ENCODE results near the gene RARRES1. TPM values are rescaled to one million over a fixed set of nuclear protein-coding genes. Genes with fewer than 3 reads are reported as not detected.

RARRES1 gene
- total RNA-seq, 1 donor from 2014 or later = 1.7 TPM

DNA sequence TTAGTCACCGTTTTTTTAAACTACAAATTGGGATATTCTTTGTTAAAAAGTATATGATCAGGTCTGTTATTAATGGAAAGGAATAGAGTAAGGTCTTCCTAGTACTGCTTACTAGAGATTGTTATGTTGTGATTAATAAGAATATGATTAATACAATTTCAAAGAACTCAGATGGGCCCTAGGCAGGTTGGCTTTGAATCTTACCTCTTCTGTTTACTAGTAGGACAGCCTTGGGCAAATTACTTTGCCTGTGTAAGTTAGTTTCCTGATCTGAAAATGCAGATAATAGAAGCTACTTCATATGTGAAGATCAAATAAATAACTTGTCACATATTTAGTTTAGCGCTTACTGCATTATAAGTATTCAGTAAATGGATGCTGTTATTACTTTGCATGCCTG is 81.1 kb downstream of the RARRES1 start:
- DNase-seq = no peak
- no peak overlapping the region for H3K27ac Mint-ChIP-seq (ENCODE audit: unreplicated experiment)
- no peaks in the 10 kb centered on the region for H3K9me3 Mint-ChIP-seq (ENCODE audit: unreplicated experiment)
- TF ChIP-seq, protein P1, sequence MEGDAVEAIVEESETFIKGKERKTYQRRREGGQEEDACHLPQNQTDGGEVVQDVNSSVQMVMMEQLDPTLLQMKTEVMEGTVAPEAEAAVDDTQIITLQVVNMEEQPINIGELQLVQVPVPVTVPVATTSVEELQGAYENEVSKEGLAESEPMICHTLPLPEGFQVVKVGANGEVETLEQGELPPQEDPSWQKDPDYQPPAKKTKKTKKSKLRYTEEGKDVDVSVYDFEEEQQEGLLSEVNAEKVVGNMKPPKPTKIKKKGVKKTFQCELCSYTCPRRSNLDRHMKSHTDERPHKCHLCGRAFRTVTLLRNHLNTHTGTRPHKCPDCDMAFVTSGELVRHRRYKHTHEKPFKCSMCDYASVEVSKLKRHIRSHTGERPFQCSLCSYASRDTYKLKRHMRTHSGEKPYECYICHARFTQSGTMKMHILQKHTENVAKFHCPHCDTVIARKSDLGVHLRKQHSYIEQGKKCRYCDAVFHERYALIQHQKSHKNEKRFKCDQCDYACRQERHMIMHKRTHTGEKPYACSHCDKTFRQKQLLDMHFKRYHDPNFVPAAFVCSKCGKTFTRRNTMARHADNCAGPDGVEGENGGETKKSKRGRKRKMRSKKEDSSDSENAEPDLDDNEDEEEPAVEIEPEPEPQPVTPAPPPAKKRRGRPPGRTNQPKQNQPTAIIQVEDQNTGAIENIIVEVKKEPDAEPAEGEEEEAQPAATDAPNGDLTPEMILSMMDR (IDR thresholded peaks at IDR 0.05; ENCODE audit: partially characterized antibody, unreplicated experiment) = no peak
- no peak overlapping the region for H3K4me3 Mint-ChIP-seq (ENCODE audit: unreplicated experiment)
- no peaks in the 10 kb centered on the region for H3K36me3 Mint-ChIP-seq (ENCODE audit: unreplicated experiment)
- H3K27me3 Mint-ChIP-seq (ENCODE audit: unreplicated experiment) = peaks cover 2% of the 10 kb centered on the region
- no peaks in the 10 kb centered on the region for H3K4me1 Mint-ChIP-seq (ENCODE audit: low read depth, unreplicated experiment)

DNA sequence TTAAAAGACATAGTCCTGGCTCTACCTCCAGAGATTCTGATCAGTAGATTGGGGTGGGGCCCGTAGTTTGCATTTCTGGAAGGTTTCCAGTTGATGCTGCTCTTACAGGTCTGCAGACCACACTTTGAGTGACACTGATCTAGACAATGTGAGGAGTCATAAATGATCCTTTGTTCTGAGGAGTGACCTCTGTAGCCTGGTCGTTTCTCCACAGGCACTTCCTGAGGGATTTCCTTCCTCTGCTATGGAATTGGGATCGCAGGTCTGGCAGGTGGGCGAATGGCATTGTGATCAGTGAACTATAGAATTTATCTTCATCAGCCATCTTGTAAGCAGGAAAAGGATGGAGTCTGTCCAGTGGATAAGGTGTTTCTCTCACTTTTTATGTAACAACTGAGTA is 82.5 kb downstream of the RARRES1 start:
- Mint-ChIP-seq H3K27me3 (ENCODE audit: unreplicated experiment) (peaks cover under 1% of the 10 kb centered on the region), H3K9me3 (ENCODE audit: unreplicated experiment) (no peaks in the 10 kb centered on the region), H3K4me1 (ENCODE audit: low read depth, unreplicated experiment) (no peaks in the 10 kb centered on the region), H3K36me3 (ENCODE audit: unreplicated experiment) (no peaks in the 10 kb centered on the region), H3K4me3 (ENCODE audit: unreplicated experiment) (no peak overlapping the region), H3K27ac (ENCODE audit: unreplicated experiment) (no peak overlapping the region)
- DNase-seq = no peak
- TF ChIP-seq, protein P1 (IDR thresholded peaks at IDR 0.05; ENCODE audit: partially characterized antibody, unreplicated experiment) = no peak

Other genes with a start within 250 kb of the RARRES1 start
- gene MLF1, start 161.3 kb downstream of the RARRES1 start, total RNA-seq (ENCODE audit: unreplicated experiment) = 16.8 TPM
- 61.4 TPM for gene GFM1, start 87.9 kb downstream of the RARRES1 start, total RNA-seq (ENCODE audit: unreplicated experiment)
- 1.2 TPM for gene LXN, start 59.8 kb downstream of the RARRES1 start, total RNA-seq (ENCODE audit: unreplicated experiment)
- 26.6 TPM for gene MFSD1, start 69.6 kb upstream of the RARRES1 start, total RNA-seq (ENCODE audit: unreplicated experiment)